HG03064 (cell line): ENCODE data around the gene VWA2.

Experiments
- ATAC-seq: cut with Tn5 transposase; IDR thresholded peaks from one replicate; pipeline ENCODE4 v1.9.1; 2021; ENCODE audit warnings: low read depth; ENCODE audit not compliant: unreplicated experiment

Gene VWA2

GRCh38 chr10:114239117-114239993 lies at the start of gene VWA2:
VWA2 (plus strand) TSS chr10:114239254; CDS start chr10:114248714, 9,460 bp downstream.
- no peak for ATAC-seq

DNA sequence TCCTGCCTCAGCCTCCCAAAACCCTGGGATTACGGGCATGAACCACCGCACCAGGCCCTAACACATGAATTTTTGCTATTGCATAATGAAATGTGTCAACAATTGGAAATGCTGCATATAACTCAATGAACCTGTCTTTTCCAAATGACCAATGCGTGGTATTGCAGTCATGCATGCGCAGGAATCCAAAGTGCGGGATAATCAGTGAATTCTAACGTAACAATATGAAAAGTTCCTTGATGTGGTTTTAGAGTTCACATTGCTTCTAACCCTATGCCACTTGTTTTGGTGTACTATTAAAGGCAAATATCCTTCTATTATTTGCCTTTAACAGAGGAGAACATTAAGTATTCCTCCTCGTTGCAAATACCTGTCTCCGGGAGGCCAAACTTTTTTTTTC lies 49.4 kb upstream of the VWA2 start:
- ATAC-seq: no peak

GRCh38 chr10:114195079-114195478 lies 44.0 kb upstream of the VWA2 start:
- peak; percentile 91 for ATAC-seq

DNA sequence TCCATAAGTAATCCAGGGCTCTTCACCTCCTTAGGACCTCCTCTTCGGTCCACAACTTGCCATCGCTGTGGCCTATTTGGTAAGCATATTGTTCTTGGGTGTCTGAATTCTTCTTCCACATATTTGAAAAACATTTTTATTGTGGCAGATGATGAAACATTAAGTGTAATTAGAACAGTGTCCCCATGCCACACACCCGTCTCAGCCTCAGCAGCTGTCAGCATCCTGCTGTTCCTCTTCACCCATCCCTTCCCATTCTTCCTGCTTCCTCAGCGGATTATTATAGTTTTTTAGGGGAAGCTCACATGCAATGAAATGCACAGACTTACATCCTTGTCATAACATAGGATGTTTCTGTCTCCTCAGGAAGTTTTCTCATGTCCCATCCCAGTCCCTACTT lies 39.8 kb upstream of the VWA2 start:
- ATAC-seq: no peak

DNA sequence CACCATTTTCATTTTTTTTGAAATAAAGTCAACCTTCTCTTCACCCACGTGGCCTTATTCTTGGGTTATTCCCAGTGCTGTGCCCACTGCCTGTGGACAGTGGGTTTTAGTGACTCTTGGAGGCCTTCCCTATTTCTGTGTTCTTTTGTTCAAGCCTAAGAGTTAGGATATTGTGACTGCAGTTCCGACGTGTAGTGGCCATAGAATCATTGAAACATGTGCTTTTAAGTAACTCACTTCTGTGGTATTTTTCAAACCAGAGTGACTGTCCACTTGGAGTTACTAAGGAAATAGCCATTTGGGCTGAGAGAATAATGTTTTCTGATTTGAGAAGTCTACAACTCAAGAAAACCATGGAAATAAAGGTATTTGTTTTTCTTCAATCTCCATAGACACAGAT lies 36.2 kb upstream of the VWA2 start:
- ATAC-seq: no peak

DNA sequence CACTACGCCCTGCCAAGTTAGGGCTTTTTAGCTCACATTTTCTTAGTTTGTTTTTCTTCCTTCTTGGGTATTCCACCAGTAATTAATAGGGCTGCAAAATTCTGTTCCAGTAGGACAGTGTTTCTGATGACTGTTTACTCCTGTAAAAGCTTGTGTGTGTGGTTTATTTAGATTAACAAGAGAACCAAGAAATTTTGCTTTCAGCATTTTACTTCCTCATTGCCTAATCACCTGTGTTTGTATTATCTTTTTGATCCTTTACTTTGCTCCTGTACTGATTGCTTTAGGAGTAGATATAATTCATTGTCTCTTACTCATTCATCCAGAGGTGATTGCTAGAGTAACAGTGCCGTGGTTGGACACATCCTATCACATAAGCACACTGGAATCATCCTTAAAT lies 32.2 kb upstream of the VWA2 start:
- no peak for ATAC-seq

DNA sequence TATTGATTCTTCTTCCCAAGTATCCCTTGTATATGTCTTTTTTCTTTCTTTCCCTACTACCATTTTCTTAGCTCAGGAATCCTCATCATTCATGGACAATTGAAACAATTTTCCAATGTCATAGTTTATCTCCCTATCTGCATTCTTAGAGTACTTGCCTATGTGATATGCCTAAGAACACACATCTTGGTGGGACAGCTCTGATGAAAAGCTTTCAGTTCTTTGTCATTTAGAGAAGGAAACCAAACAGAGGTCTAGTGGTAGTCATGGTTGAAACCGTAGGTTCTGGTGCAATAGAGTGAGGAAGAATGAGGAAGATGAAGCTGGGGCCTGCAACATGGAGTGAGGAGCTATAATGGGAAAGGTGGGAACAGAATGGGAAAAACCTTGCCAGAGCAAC lies 31.7 kb upstream of the VWA2 start:
- no peak for ATAC-seq

DNA sequence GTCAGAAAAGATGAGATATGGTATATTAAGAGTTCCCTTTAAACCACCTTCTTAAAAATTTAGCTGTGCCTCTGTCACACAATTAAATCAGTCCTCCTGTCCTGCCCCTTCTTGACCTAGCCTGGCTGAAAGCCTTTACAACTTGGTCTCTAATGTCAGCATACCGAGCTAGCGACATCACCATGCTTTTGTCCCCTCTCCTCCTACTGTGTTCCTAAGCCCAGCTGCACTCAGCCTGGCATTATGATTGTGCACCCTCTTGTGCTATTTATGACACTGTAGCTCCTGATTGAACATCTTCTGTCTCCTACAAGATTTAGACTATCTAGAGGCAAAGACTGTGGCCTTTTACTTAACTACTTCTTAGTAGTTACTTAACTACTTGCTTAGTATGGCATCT lies 30.7 kb upstream of the VWA2 start:
- ATAC-seq: no peak

DNA sequence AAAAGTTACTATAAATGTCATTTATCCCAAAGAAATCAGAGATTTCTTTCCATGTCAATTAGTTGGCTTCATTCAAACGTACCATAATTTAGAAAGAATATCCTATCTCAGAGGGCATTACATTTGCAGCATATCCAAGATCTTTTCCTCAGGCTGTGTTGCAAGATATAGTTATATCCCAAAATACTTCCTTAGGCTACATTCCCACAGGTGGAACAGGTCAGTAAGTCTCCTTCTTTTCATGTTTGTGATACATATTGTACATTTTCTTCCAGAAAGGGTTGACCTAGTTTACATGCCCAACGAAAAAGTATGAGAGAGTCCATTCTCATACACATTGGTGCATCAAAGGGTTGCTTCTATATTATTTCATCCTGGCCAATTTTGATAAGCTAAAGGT lies 26.9 kb upstream of the VWA2 start:
- ATAC-seq: no peak

GRCh38 chr10:114215033-114215432 lies 24.0 kb upstream of the VWA2 start:
- ATAC-seq: no peak

DNA sequence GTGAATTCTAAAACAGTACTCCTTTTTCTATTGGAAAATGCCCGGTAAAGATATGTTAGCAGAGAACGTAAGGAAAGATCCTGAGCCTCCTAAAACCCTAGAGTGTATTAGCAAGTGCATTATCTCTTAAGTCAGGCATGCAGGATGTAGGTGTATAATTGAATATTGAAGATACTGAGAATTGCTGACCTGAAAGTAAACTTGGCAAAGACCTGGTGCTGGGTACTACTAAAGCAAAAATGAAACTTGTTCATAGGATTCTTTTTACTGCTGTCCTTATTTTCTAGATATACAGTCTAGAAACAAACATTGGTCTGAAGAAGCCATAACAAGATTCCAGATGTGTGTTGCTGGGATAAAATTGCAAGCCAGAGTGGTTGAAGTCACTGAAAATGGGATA lies 18.8 kb upstream of the VWA2 start:
- ATAC-seq: no peak

- ATAC-seq: no peak
Measured at GRCh38 chr10:114221235-114221634, 17.8 kb upstream of the VWA2 start.

- ATAC-seq: no peak
Measured at GRCh38 chr10:114223066-114223465, 16.0 kb upstream of the VWA2 start.

DNA sequence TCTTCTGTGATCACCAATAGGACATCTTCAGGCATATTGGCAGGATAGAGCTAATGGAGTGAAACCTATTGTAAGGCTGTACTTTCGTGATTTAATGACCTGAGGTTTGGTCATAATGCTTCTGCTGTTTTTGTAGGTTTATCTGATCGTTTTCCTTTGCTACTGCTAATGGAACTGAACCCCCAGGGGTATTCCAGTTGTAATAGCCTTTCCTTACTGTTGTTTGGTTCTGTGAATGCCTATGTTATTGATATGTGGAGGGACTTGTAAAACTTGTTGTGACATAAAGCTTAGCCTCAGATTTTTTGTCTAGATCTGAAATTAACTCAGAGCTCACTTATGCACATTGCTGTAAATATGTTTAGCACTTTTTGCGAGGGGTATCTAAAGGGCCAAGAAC lies 10.9 kb upstream of the VWA2 start:
- no peak for ATAC-seq

- no peak for ATAC-seq
Measured at GRCh38 chr10:114232561-114233176, 6.4 kb upstream of the VWA2 start.

- ATAC-seq: no peak
Measured at GRCh38 chr10:114233482-114233881, 5.6 kb upstream of the VWA2 start.

DNA sequence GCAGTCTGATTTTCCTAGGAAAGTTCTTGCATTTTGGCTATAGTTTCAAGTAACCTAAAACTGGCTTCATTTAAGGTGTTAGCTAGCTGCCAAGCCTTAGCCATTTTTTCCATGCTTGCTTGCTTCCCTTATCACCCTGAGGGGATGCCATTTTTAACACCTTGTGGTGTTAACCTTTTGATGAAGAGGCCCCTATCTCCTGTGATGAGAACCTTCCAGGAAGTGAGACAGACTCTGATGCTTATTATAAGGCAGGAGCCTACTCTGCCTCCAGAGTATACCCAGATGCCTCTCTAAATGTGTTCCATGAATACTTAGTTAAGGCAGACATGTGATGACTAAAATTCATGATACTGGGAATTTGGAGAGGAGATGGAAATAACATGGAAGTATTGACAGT lies 4.9 kb upstream of the VWA2 start:
- no peak for ATAC-seq

GRCh38 chr10:114239994-114240345 lies 916 bp downstream of the VWA2 start:
- no peak for ATAC-seq

GRCh38 chr10:114242235-114242634 lies 3.2 kb downstream of the VWA2 start:
- ATAC-seq: no peak

DNA sequence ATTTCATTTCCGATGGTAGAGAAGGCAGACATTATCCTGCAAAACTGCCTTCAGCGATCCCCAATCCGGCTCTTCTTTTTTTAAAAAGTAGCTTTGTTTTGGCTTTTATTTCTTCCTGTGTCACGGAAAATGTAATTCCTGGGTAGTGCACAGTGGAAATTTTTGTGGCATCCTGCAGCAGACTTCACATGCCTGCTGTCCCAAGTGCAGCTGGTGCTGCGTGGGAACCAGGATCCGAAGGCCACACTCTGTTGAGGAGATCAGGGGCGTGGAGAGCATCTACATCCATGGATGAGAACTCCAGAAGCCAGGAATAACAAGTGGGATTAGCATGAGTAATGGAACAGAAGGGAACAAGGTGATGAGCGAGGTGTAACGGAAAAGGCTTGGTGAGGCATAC lies 4.6 kb downstream of the VWA2 start:
- no peak for ATAC-seq

DNA sequence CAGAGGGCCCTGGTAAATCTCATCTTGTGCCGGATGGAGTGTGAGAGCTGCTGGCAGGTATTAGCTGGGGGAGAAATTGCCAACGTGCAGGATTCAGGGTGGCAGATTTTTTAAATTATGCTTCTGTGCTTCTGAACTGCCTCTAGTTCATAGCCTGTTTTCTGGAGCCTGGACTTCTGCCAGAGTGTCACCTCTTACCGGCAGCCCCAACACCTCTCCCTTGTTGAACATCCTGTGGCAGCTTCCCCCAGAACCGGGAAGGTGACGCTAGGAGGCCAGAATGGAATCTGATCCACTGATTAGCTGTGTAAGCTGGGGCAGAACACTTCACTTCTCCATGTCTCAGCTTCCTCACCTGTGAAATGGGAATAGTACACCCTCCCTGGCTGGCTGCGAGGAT lies 5.1 kb downstream of the VWA2 start:
- ATAC-seq: no peak

GRCh38 chr10:114245121-114245791 lies 6.2 kb downstream of the VWA2 start:
- no peak for ATAC-seq
